ENCODE results near the gene TAF4B.

TAF4B gene

GRCh38 chr18:26304511-26304910 is 78.3 kb downstream of the TAF4B start:
- no peak for DNase-seq (ENCODE audit: low spot score)

DNA sequence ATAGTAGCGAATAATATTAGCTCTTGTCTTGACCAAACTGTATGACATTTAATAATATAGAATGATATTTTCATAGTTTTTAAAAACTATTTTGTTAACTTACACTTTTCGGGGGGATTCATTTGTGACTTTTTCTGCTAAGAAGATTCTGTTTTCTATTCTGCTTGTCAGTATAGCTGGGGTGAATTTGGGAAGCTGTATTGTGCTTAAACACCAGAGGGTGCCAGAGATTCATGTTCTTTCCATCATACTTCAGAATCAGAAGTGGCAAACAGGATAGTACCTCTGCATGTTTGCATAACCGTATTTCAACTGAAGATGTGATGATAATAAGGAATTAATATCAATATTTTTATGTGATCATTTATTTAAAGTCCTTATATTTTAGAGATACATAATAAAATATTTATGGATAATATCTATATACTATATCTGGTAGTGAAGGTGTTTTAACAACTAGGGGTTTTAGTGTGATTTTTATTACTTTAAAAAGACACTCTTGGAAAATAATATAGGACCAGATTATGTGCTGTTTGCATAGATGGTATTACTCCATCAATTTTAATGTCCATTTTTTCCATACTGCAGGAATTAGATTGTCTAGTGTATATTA is 81.0 kb downstream of the TAF4B start:
- DNase-seq (ENCODE audit: low spot score), result peak; percentile 20

DNA sequence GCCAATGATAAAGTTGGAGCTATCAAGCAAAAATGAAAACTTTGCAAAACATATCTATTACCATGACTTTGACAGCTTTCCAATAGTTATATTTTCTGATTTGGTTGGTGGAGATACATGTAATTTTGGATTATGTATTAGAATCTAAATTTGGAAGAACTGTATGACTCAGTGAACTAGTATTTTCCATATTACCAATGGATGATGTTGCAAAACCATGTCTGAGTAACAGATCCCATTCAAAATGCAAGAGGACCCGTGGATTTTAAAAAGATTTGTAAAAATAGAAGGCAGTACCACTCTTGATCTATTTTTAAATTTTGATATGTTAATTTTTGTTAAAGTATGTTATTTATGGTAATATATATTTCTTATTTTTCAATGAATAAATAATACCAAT is 83.0 kb downstream of the TAF4B start:
- no peak for DNase-seq (ENCODE audit: low spot score)

DNA sequence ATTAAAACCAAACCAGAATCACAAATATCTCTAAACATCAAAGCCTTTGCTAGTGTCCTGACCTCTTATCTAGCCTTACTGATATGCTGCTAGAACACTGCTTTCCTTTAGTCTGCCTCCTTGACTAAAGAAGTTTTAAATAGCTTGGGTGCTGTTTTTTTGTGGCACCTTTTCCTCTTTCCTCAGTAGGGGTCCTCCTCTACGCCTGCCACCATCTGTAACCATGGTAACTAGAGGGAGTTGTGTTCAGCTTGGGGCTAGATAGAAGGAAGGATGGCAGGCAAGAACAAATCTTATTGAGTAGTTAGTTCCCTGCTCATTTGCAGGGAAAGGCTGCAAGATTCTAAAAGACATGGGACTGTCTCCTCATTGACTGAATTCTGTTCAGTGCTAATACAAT is 86.0 kb downstream of the TAF4B start:
- no peak for DNase-seq (ENCODE audit: low spot score)

DNA sequence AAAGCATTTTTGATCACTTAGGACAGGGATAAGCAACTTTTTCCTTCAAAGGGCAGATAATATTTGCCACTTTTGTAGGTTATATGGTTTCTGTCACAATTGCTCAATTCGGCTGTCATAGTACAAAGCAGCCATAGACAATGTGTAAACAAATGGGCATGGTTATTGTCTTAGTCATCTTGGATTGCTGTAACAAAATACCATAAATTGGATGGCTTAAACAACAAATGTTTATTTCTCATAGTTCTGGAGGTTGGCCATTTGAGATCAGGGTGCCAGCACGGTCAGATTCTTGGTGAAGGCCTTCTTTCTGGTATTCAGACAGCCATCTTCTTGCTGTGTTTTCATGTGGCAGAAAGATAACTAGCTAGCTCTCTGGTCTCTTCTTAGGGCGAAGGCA is 91.2 kb downstream of the TAF4B start:
- DNase-seq (ENCODE audit: low spot score), result no peak

- DNase-seq (ENCODE audit: low spot score), result no peak
Observed at GRCh38 chr18:26320686-26321085, 94.4 kb downstream of the TAF4B start.

DNA sequence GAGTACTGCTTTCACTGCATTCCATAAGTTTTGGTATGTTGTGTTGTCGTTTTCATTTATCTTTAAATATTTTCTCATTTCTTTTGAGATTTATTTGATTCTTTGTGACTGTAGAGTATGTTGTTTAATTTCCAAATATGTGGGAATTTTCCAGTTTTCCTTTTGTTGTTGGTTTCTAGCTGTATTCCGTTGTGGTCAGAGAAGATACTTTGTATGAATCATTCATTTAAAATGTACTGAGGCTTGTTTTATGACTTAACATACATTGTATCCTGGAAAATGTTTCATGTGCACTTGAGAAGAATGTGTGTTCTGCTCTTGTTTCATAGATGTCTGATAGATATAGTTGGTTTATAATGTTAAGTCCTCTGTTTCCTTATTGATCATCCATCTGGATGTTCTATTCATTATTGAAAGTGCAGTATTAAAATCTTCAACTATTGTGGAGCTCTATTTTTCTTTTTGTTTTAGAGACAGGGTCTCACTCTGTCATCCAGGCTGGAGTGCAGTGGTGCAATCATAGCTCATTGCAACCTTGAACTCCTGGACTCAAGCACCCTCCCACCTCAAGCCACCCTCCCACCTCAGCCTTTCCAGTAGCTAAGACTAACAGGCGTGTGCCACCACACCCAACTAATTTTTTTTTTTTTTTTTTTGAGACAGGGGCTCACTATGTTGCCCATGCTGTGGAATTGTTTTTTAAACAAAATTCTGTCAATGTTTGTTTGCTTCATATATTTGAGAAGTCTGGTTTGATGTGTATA is 96.8 kb downstream of the TAF4B start:
- no peak for DNase-seq (ENCODE audit: low spot score)

DNA sequence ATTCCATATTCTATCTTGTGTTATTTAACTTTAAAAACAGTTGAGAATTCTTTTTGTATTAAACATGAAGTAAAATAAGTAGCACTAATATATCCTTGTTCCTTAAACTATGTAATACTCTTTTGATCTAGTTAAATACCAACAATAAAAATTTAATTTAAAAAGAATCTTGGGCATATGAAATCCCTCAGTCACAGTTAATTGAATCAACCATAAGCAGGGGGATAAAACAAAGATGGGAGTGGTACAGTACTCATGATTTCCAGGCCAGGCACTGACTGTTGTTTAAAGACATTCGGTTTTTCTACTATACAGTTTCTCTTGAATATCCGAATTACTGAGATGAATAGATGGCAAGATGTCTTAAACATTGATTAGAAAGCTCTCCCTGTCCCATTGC is 99.5 kb downstream of the TAF4B start:
- DNase-seq (ENCODE audit: low spot score), result no peak

- DNase-seq (ENCODE audit: low spot score), result no peak
Observed at GRCh38 chr18:26327062-26327461, 100.8 kb downstream of the TAF4B start.

- DNase-seq (ENCODE audit: low spot score), result no peak
Observed at GRCh38 chr18:26332991-26333390, 106.7 kb downstream of the TAF4B start.

GRCh38 chr18:26335156-26335555 is 108.9 kb downstream of the TAF4B start:
- DNase-seq (ENCODE audit: low spot score), result no peak

DNA sequence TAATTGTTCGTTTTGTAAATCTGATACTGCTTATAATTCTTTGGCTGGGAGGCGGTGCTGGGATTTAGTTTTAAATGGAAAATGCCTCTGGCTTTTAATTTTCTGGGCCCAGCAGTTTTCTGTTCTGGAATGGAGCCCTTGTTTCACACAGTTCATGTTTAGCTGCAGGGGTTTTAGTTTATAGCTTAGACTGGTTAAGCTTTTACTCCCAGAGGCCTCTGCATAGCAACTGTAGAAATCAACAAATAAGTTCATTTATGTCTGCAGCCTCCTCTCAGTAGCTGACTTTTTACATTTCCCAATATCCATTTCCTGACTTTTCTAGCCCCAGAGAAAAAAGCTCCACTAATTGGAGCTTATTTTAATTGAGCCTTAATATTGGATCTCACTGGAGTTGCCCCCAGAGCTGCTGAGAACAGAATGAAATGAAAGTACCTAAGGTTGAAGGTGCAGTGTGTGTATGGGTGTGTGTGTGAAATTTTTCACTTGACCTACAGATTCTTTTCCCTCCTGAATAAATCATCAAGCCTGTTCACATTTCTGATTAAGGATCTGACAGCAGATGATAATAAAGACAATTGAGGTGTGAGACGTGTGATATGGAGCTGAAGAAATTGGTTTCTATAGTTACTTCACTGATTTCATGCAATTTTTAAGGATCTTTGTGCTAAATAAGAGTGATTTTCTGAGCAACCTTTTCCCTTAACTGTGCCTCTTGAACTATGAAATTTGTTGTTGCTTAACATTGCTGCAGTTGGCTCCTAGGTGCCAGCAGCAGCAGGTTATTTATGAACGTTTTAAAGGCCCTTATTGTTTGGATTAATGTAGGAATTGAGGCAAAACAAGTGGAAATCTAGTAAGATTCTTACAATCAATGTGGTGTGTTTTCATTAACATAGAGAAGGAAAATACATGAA is 109.6 kb downstream of the TAF4B start:
- DNase-seq (ENCODE audit: low spot score), result no peak

- DNase-seq (ENCODE audit: low spot score), result no peak
Observed at GRCh38 chr18:26336572-26336971, 110.3 kb downstream of the TAF4B start.

GRCh38 chr18:26342646-26343045 is 116.4 kb downstream of the TAF4B start:
- no peak for DNase-seq (ENCODE audit: low spot score)

DNA sequence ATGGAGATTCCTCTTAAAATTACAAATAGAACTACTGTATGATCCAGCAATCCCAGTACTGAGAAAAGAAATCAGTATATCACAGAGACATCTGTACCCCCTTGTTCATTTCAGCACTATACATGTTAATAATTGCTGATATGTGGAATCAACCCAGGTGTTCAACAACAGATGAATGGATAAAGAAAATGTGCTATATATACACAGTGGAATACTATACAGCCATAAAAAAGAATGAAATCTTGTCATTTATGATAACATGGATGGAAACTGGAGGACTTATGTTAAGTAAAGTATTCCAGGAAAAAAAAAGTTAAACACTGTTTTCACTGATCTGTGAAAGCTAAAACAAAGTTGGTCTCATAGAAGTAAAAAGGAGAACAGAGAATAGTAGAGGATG is 124.7 kb downstream of the TAF4B start:
- no peak for DNase-seq (ENCODE audit: low spot score)

DNA sequence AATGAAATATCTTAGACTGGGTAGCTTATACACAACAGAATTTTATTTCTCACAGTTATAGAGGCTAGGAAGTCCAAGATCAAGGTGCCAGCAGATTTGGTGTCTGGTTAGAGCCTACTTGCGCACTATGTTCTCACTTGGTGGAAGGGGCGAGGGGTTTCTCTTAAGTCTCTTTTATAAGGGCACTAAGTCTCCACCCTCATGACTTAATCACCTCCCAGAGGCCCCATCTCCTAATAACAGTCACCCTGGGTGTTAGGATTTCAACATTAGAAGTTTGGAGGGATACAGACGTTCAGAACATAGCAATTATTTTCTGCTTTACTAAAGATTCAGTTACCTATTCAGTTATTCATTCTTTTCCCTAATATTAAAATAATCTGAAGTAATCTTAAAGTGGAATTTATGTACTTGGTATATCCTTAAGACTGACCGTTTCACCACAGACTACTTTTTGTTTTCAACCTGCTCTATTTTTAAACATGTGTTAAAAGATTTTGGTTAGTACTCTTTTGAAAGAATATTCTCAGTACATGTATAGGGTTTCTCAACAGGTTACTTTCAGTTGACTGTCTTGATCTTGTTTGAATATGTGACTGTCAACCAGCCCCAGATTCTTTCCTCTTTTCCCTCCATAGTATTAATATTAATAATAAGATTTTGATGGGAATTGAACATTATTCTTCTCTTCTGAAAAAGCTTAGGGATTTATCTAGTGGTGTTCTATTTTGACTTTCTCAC is 130.0 kb downstream of the TAF4B start:
- no peak for DNase-seq (ENCODE audit: low spot score)

- DNase-seq (ENCODE audit: low spot score), result no peak
Observed at GRCh38 chr18:26357960-26358359, 131.7 kb downstream of the TAF4B start.

DNA sequence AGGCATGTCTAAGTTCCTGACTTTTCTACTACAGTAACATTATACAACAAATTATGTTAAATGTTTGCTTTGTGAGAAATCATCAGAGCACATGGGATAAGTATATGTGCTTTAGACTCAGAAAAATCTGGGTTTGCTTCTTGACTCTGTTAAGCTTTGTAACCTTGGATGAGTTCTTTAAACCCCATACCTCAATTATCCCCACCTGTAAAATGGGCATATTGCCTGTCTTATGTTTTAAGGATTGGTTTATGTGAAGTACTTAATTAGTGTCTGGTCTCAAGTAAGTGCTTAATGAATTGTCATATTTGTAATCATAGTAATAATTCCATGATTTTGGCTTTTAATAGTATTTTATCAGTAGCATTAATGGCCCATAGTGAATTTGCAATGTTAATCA is 135.8 kb downstream of the TAF4B start:
- DNase-seq (ENCODE audit: low spot score), result no peak

DNA sequence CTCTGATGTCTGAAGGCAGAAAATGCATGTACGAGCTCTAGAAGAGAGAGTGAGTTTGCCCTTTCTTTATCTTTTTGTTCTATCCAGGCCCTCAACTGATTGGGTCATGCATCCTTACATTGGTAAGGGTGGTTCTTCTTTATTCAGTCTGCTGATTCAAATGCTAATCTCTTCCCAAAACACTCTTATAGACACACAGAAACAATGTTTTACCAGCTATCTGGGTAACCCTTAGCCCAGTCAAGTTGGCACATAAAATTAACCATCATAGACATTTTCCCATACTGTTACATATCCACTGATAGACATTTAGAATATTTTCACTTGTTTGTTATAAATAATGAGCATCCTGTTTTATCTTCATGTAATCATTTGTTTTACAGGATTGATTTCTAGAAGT is 141.2 kb downstream of the TAF4B start:
- no peak for DNase-seq (ENCODE audit: low spot score)

DNA sequence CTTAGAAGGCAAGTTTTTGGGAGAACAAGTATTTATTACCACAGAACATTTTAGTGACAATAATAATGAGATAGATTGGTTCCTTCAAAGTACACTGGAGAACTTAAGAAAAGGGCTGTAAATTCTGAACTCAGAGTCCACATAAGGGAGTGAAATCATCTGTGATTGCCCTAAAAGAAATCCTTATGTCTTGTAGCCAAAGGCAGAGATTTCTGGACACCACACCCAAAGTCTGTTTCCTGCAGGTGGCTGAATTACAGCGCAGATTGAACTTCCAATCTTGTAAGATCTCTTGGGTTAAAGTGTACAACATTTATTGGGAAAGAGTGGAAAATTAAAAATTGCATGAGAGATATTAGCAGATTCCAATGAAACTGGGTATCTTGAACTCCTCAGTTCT is 143.8 kb downstream of the TAF4B start:
- no peak for DNase-seq (ENCODE audit: low spot score)

- no peak for DNase-seq (ENCODE audit: low spot score)
Observed at GRCh38 chr18:26376105-26376504, 149.9 kb downstream of the TAF4B start.

GRCh38 chr18:26378701-26379100 is 152.5 kb downstream of the TAF4B start:
- no peak for DNase-seq (ENCODE audit: low spot score)

All from CD4-positive, alpha-beta T cell treated with Interleukin-15 for 4 hours (primary cell).